K562 (cell line): ENCODE results near the gene FBXL12. TPM values are rescaled to one million over a fixed set of nuclear protein-coding genes. Genes with fewer than 3 reads are reported as not detected.
A peak's percentile ranks its signal among the peaks of the same experiment; 100 is the strongest.

ENCODE experiments used
- ATF4 ChIP-seq: fragments of 450-650 bp; formaldehyde crosslinking; IDR thresholded peaks from 2 replicates; pipeline ENCODE4 v1.4.0; 2022; ENCODE audit warnings: mild to moderate bottlenecking, moderate library complexity
- ELK3 ChIP-seq: fragments of 450-650 bp; formaldehyde crosslinking; IDR thresholded peaks from 2 replicates; pipeline ENCODE4 v1.4.0; 2020; ENCODE audit warnings: mild to moderate bottlenecking
- ETV6 ChIP-seq, 3 experiments: fragments of 150-350 bp in 1 of 3; sonication (generic) in 1 of 3; formaldehyde crosslinking in 1 of 3; IDR thresholded peaks; 2 replicates each; pipeline versions ENCODE4 v1.6.1 to v1.8.0; 2014 to 2022; ENCODE audit warnings: borderline replicate concordance in 2 of 3, low read depth in 2 of 3, antibody characterized with exemption in 1 of 3, low read length in 1 of 3, mild to moderate bottlenecking in 1 of 3, missing genetic modification reagents in 1 of 3
- MNT ChIP-seq, 2 experiments: fragments of 450-650 bp; conservative IDR thresholded peaks; 2 replicates each; pipeline ENCODE4 v1.6.1; 2017; ENCODE audit warnings: mild to moderate bottlenecking in 2 of 2, moderate library complexity in 2 of 2
- NEUROD1 ChIP-seq: fragments of 150-350 bp; IDR thresholded peaks from 2 replicates; pipeline ENCODE4 v1.6.1; 2014; ENCODE audit warnings: borderline replicate concordance, low read length, low read depth; ENCODE audit not compliant: partially characterized antibody
- NKRF ChIP-seq: fragments of 450-650 bp; IDR thresholded peaks from 2 replicates; pipeline ENCODE4 v1.6.1; 2016; ENCODE audit warnings: borderline replicate concordance
- NR3C1 ChIP-seq: sonication (generic); formaldehyde crosslinking; IDR thresholded peaks from 2 replicates; pipeline ENCODE4 v1.8.1; 2022; ENCODE audit warnings: missing genetic modification reagents
- NUFIP1 ChIP-seq: fragments of 450-650 bp; IDR thresholded peaks from 2 replicates; pipeline ENCODE4 v1.6.1; 2018; ENCODE audit not compliant: partially characterized antibody
- SIX5 ChIP-seq, 2 experiments: IDR thresholded peaks; 2 replicates each; pipeline ENCODE4 v1.6.1; 2011; ENCODE audit warnings: low read length in 2 of 2, borderline replicate concordance in 1 of 2, low read depth in 1 of 2, mild to moderate bottlenecking in 1 of 2, moderate library complexity in 1 of 2; ENCODE audit not compliant: insufficient read depth in 1 of 2
- SNIP1 ChIP-seq: fragments of 450-650 bp; IDR thresholded peaks from 2 replicates; pipeline ENCODE4 v1.7.1; 2017; ENCODE audit warnings: low read depth, mild to moderate bottlenecking
- SNRNP70 ChIP-seq: fragments of 200-400 bp; formaldehyde crosslinking; optimal IDR thresholded peaks from 2 replicates; pipeline ENCODE3; 2017; ENCODE audit warnings: low read depth, low read length
- SP2 ChIP-seq: IDR thresholded peaks from 2 replicates; pipeline ENCODE4 v1.6.1; 2011; ENCODE audit warnings: mild to moderate bottlenecking, low read depth, low read length, moderate library complexity; ENCODE audit not compliant: poor library complexity, severe bottlenecking; ENCODE audit errors: extremely low read depth
- SRF ChIP-seq, 2 experiments: fragments of 250-450, 450-650 bp in 1 of 2; sonication (Bioruptor Pico) in 1 of 2; sonication (generic) in 1 of 2; formaldehyde crosslinking; IDR thresholded peaks; 2 replicates each; pipeline versions ENCODE4 v1.5.0 to v1.5.1; 2020 to 2022; ENCODE audit warnings: mild to moderate bottlenecking in 1 of 2, missing genetic modification reagents in 1 of 2
- ZNF124 ChIP-seq: sonication (generic); formaldehyde crosslinking; IDR thresholded peaks from 2 replicates; pipeline ENCODE4 v1.8.1; 2022; ENCODE audit warnings: missing genetic modification reagents
- ZNF277 ChIP-seq: fragments of 250-450 bp; sonication (Bioruptor Pico); IDR thresholded peaks from 2 replicates; pipeline ENCODE4 v1.8.0; 2022; ENCODE audit warnings: inconsistent platforms, mild to moderate bottlenecking, moderate library complexity, borderline replicate concordance
- ZNF696 ChIP-seq: fragments of 250-450 bp; sonication (Bioruptor Pico); conservative IDR thresholded peaks from 2 replicates; pipeline ENCODE4 v1.4.0; 2020; ENCODE audit warnings: mild to moderate bottlenecking, moderate library complexity
- polyA plus RNA-seq, 8 experiments: library from polyadenylated mRNA; depleted of rRNA in 4 of 8; stranded (reverse) in 5 of 8; unstranded in 3 of 8; fragments of >200 nt; fragmentation: Nextera tagmentation in 2 of 8; fragmentation: Illumina TruSeq in 1 of 8; extraction: Ambion mirVana in 2 of 8; extraction: Trizol in 1 of 8; gene quantifications; 2 replicates each; pipeline versions ENCODE4 v1.2.1 to v1.2.3, GENCODE V29; 2011 to 2014; ENCODE audit warnings: inconsistent platforms in 1 of 8, missing spikeins in 1 of 8
- total RNA-seq, 7 experiments: library from RNA; depleted of rRNA in 6 of 7; stranded (reverse); fragments of >200 nt in 6 of 7; fragmentation: Illumina TruSeq in 2 of 7; extraction: Trizol in 2 of 7; gene quantifications; 2 replicates each; pipeline versions ENCODE4 v1.2.1 to v1.2.3, GENCODE V29; 2011 to 2021; ENCODE audit warnings: low replicate concordance in 1 of 7

The FBXL12 gene
- total and polyA plus RNA-seq, 9 of the 15 experiments (the other 6 are each of a cell fraction or from before 2014, with no cell fraction given), result 2.7 to 40.5 (median 26.5) TPM

GRCh38 chr19:9785367-9786331 is 33.2 kb downstream of the FBXL12 start (continued):
- peak; percentile 75 for TF ChIP-seq NKRF
- 0 out of 4 replicates have a peak, but pooled peaks of 1 of the 2 experiments have one; percentile 20 for TF ChIP-seq SRF (CRISPR knock-in tag; IDR thresholded peaks at IDR 0.05)
- TF ChIP-seq SP2, result no peak
- TF ChIP-seq NEUROD1, result peak; percentile 69
- TF ChIP-seq SNRNP70, result no peak
- TF ChIP-seq ETV6 (IDR thresholded peaks at IDR 0.05; ENCODE audit: borderline replicate concordance in 1 of 2, low read depth in 2 of 2, low read length in 1 of 2), result no peak
- no peak for TF ChIP-seq ETV6 (CRISPR knock-in tag; IDR thresholded peaks at IDR 0.05; ENCODE audit: borderline replicate concordance)
- no peak for TF ChIP-seq NR3C1 (CRISPR knock-in tag)
- TF ChIP-seq SNIP1, result no peak
- TF ChIP-seq ELK3, result no peak
- no peak for TF ChIP-seq ATF4 (CRISPR knock-in tag)
- no peak for TF ChIP-seq ZNF696 (CRISPR knock-in tag)
- TF ChIP-seq SIX5 (IDR thresholded peaks at IDR 0.05; ENCODE audit: borderline replicate concordance in 1 of 2, insufficient read depth in 1 of 2, low read depth in 1 of 2, low read length in 2 of 2), result no peak
- peak in 1 of 2 experiments; percentile 57; a peak in 2 of 4 replicates for TF ChIP-seq MNT (conservative IDR thresholded peaks at IDR 0.05)
- no peak for TF ChIP-seq NUFIP1
- TF ChIP-seq ZNF277 (CRISPR knock-in tag), result no peak
- no peak for TF ChIP-seq ZNF124 (CRISPR knock-in tag)
